ENCODE measurements around the gene PTPDC1. TPM values are rescaled to one million over a fixed set of nuclear protein-coding genes. Genes with fewer than 3 reads are reported as not detected.

PTPDC1 gene
- total RNA-seq, 2 experiments from 2014 or later = 2.6 TPM

- Mint-ChIP-seq H3K27me3 (ENCODE audit: low read depth) (peaks cover 2% of the 10 kb centered on the region), H3K27ac (no peak overlapping the region), H3K4me1 (ENCODE audit: low read depth) (no peaks in the 10 kb centered on the region), H3K9me3 (peaks cover 28% of the 10 kb centered on the region), H3K36me3 (ENCODE audit: low read depth) (peaks cover 4% of the 10 kb centered on the region), H3K4me3 (no peak overlapping the region)
- intact Hi-C loops (cut with micrococcal nuclease) = no loop called here
- CTCF ChIA-PET = no interaction called here
- no peak for DNase-seq
These were observed 43.5 kb downstream of the PTPDC1 start for GRCh38 chr9:94127806-94128205.

GRCh38 chr9:94128580-94128979, 44.3 kb downstream of the PTPDC1 start:
- CTCF ChIA-PET = no interaction called here

GRCh38 chr9:94134629-94135028, 50.4 kb downstream of the PTPDC1 start:
- Mint-ChIP-seq H3K4me3 (no peak overlapping the region), H3K36me3 (ENCODE audit: low read depth) (no peaks in the 10 kb centered on the region), H3K9me3 (peaks cover 2% of the 10 kb centered on the region), H3K27me3 (ENCODE audit: low read depth) (peaks cover 2% of the 10 kb centered on the region), H3K27ac (no peak overlapping the region), H3K4me1 (ENCODE audit: low read depth) (peaks cover 6% of the 10 kb centered on the region)
- intact Hi-C loops (cut with micrococcal nuclease) = no loop called here
- CTCF ChIA-PET = no interaction called here
- DNase-seq = no peak

More at GRCh38 chr9:94128580-94128979, 44.3 kb downstream of the PTPDC1 start:
- intact Hi-C loops (cut with micrococcal nuclease) = no loop called here
- no peak overlapping the region for H3K27ac Mint-ChIP-seq
- no peaks in the 10 kb centered on the region for H3K4me1 Mint-ChIP-seq (ENCODE audit: low read depth)
- peaks cover 28% of the 10 kb centered on the region for H3K9me3 Mint-ChIP-seq
- H3K4me3 Mint-ChIP-seq = no peak overlapping the region
- DNase-seq = no peak
- H3K36me3 Mint-ChIP-seq (ENCODE audit: low read depth) = peaks cover 4% of the 10 kb centered on the region
- H3K27me3 Mint-ChIP-seq (ENCODE audit: low read depth) = peaks cover 2% of the 10 kb centered on the region

GRCh38 chr9:94135222-94135621, 51.0 kb downstream of the PTPDC1 start:
- DNase-seq = no peak
- H3K27me3 Mint-ChIP-seq (ENCODE audit: low read depth) = peaks cover 2% of the 10 kb centered on the region
- CTCF ChIA-PET = no interaction called here
- H3K36me3 Mint-ChIP-seq (ENCODE audit: low read depth) = no peaks in the 10 kb centered on the region
- no peak overlapping the region for H3K4me3 Mint-ChIP-seq
- intact Hi-C loops (cut with micrococcal nuclease) = no loop called here
- H3K9me3 Mint-ChIP-seq = no peaks in the 10 kb centered on the region
- H3K4me1 Mint-ChIP-seq (ENCODE audit: low read depth) = peaks cover 6% of the 10 kb centered on the region
- no peak overlapping the region for H3K27ac Mint-ChIP-seq

- CTCF ChIA-PET = no interaction called here
- Mint-ChIP-seq H3K9me3 (no peaks in the 10 kb centered on the region), H3K4me3 (no peak overlapping the region), H3K27ac (no peak overlapping the region), H3K36me3 (ENCODE audit: low read depth) (no peaks in the 10 kb centered on the region), H3K4me1 (ENCODE audit: low read depth) (peaks cover 4% of the 10 kb centered on the region), H3K27me3 (ENCODE audit: low read depth) (no peaks in the 10 kb centered on the region)
- no peak for DNase-seq
- intact Hi-C loops (cut with micrococcal nuclease) = no loop called here
These were observed 55.6 kb downstream of the PTPDC1 start for GRCh38 chr9:94139672-94140417.

- CTCF ChIA-PET = no interaction called here
- intact Hi-C loops (cut with micrococcal nuclease) = no loop called here
These were observed 56.1 kb downstream of the PTPDC1 start for GRCh38 chr9:94140418-94140780.

GRCh38 chr9:94140791-94141790, 56.8 kb downstream of the PTPDC1 start:
- H3K4me3 Mint-ChIP-seq = no peak overlapping the region
- H3K4me1 Mint-ChIP-seq (ENCODE audit: low read depth) = no peaks in the 10 kb centered on the region
- no peaks in the 10 kb centered on the region for H3K36me3 Mint-ChIP-seq (ENCODE audit: low read depth)
- H3K27me3 Mint-ChIP-seq (ENCODE audit: low read depth) = no peaks in the 10 kb centered on the region
- CTCF ChIA-PET = no interaction called here
- H3K9me3 Mint-ChIP-seq = no peaks in the 10 kb centered on the region
- no peak overlapping the region for H3K27ac Mint-ChIP-seq
- intact Hi-C loops (cut with micrococcal nuclease) = no loop called here
- DNase-seq = no peak

More at GRCh38 chr9:94140418-94140780, 56.1 kb downstream of the PTPDC1 start:
- no peaks in the 10 kb centered on the region for H3K36me3 Mint-ChIP-seq (ENCODE audit: low read depth)
- no peaks in the 10 kb centered on the region for H3K27me3 Mint-ChIP-seq (ENCODE audit: low read depth)
- no peak overlapping the region for H3K27ac Mint-ChIP-seq
- no peak for DNase-seq
- no peak overlapping the region for H3K4me3 Mint-ChIP-seq
- H3K9me3 Mint-ChIP-seq = no peaks in the 10 kb centered on the region
- peaks cover under 1% of the 10 kb centered on the region for H3K4me1 Mint-ChIP-seq (ENCODE audit: low read depth)

GRCh38 chr9:94142353-94142752, 58.1 kb downstream of the PTPDC1 start:
- intact Hi-C loops (cut with micrococcal nuclease) = no loop called here
- no peak overlapping the region for H3K27ac Mint-ChIP-seq
- CTCF ChIA-PET = interaction anchor here (0.6 kb wide), 1 partner anchor 12 kb away, joined by 3 read pairs; no protein-coding TSS in a partner anchor

GRCh38 chr9:94144394-94144793, 60.1 kb downstream of the PTPDC1 start:
- Mint-ChIP-seq H3K9me3 (no peaks in the 10 kb centered on the region), H3K4me3 (no peak overlapping the region), H3K36me3 (ENCODE audit: low read depth) (no peaks in the 10 kb centered on the region), H3K27ac (no peak overlapping the region), H3K4me1 (ENCODE audit: low read depth) (no peaks in the 10 kb centered on the region), H3K27me3 (ENCODE audit: low read depth) (no peaks in the 10 kb centered on the region)
- intact Hi-C loops (cut with micrococcal nuclease) = no loop called here
- DNase-seq = no peak
- CTCF ChIA-PET = interaction anchor here (0.7 kb wide), 1 partner anchor 78 kb away, joined by 3 read pairs; no protein-coding TSS in a partner anchor

More at GRCh38 chr9:94142353-94142752, 58.1 kb downstream of the PTPDC1 start:
- H3K9me3 Mint-ChIP-seq = no peaks in the 10 kb centered on the region
- no peak overlapping the region for H3K4me3 Mint-ChIP-seq
- H3K36me3 Mint-ChIP-seq (ENCODE audit: low read depth) = no peaks in the 10 kb centered on the region
- H3K4me1 Mint-ChIP-seq (ENCODE audit: low read depth) = no peaks in the 10 kb centered on the region
- DNase-seq = no peak
- H3K27me3 Mint-ChIP-seq (ENCODE audit: low read depth) = no peaks in the 10 kb centered on the region

- no peaks in the 10 kb centered on the region for H3K9me3 Mint-ChIP-seq
- H3K27ac Mint-ChIP-seq = no peak overlapping the region
- intact Hi-C loops (cut with micrococcal nuclease) = no loop called here
- DNase-seq = no peak
- no peaks in the 10 kb centered on the region for H3K36me3 Mint-ChIP-seq (ENCODE audit: low read depth)
- CTCF ChIA-PET = interaction anchor here (0.6 to 0.7 kb wide), 2 partner anchors 12 to 70 kb away, joined by 3 to 7 read pairs; no protein-coding TSS in a partner anchor
- H3K4me3 Mint-ChIP-seq = no peak overlapping the region
- H3K27me3 Mint-ChIP-seq (ENCODE audit: low read depth) = no peaks in the 10 kb centered on the region
- H3K4me1 Mint-ChIP-seq (ENCODE audit: low read depth) = peaks cover 3% of the 10 kb centered on the region
These were observed 61.4 kb downstream of the PTPDC1 start for GRCh38 chr9:94145640-94146039.

GRCh38 chr9:94147776-94148175, 63.5 kb downstream of the PTPDC1 start:
- H3K27ac Mint-ChIP-seq = no peak overlapping the region
- no peaks in the 10 kb centered on the region for H3K9me3 Mint-ChIP-seq
- DNase-seq = no peak
- intact Hi-C loops (cut with micrococcal nuclease) = no loop called here
- peaks cover 3% of the 10 kb centered on the region for H3K4me1 Mint-ChIP-seq (ENCODE audit: low read depth)
- CTCF ChIA-PET = no interaction called here
- H3K27me3 Mint-ChIP-seq (ENCODE audit: low read depth) = no peaks in the 10 kb centered on the region
- no peak overlapping the region for H3K4me3 Mint-ChIP-seq
- H3K36me3 Mint-ChIP-seq (ENCODE audit: low read depth) = no peaks in the 10 kb centered on the region

GRCh38 chr9:94148419-94148818, 64.2 kb downstream of the PTPDC1 start:
- H3K36me3 Mint-ChIP-seq (ENCODE audit: low read depth) = no peaks in the 10 kb centered on the region
- H3K4me1 Mint-ChIP-seq (ENCODE audit: low read depth) = peaks cover 6% of the 10 kb centered on the region
- H3K4me3 Mint-ChIP-seq = no peak overlapping the region
- H3K27me3 Mint-ChIP-seq (ENCODE audit: low read depth) = no peaks in the 10 kb centered on the region
- DNase-seq = no peak
- CTCF ChIA-PET = no interaction called here
- intact Hi-C loops (cut with micrococcal nuclease) = no loop called here
- no peaks in the 10 kb centered on the region for H3K9me3 Mint-ChIP-seq
- H3K27ac Mint-ChIP-seq = no peak overlapping the region

All from activated naive CD4-positive, alpha-beta T cell treated with anti-CD3 and anti-CD28 coated beads for 36 hours (primary cell).